Effector memory CD8-positive, alpha-beta T cell (primary cell): ENCODE data around the gene RSAD1.
"Not testable (repeated sequence)": the region's sequence is repeated elsewhere in the genome, so short reads cannot be mapped to it uniquely, and the experiment has no call there.

Source experiments
- ATAC-seq: fragments of 150-1000 bp; cut with Tn5 transposase; replicated peaks from 2 replicates; pipeline ENCODE4 v1.10.0; 2021; ENCODE audit warnings: mild to moderate bottlenecking, moderate library complexity
- DNase-seq, 3 experiments: peaks; one replicate each; pipeline ENCODE4 v3.0.0; 2021
- H3K27ac Mint-ChIP-seq, 2 donors: one replicate each; pipeline ENCODE4 v1.8.0; 2022; ENCODE audit warnings: mild to moderate bottlenecking in 2 of 2, mixed read lengths in 2 of 2, moderate library complexity in 2 of 2
- H3K27me3 Mint-ChIP-seq, 2 donors: one replicate each; pipeline ENCODE4 v1.8.0; 2022; ENCODE audit warnings: mixed read lengths in 2 of 2
- H3K36me3 Mint-ChIP-seq: one replicate; pipeline ENCODE4 v1.8.0; 2022; ENCODE audit warnings: mild to moderate bottlenecking, moderate library complexity, mixed read lengths; ENCODE audit not compliant: insufficient read depth
- H3K4me1 Mint-ChIP-seq, 2 donors: one replicate each; pipeline ENCODE4 v1.8.0; 2022; ENCODE audit warnings: low read depth in 2 of 2, mixed read lengths in 2 of 2
- H3K4me3 Mint-ChIP-seq, 2 donors: one replicate each; pipeline ENCODE4 v1.8.0; 2022; ENCODE audit warnings: mild to moderate bottlenecking in 2 of 2, mixed read lengths in 2 of 2, moderate library complexity in 2 of 2
- H3K9me3 Mint-ChIP-seq, 2 donors: one replicate each; pipeline ENCODE4 v1.8.0; 2022; ENCODE audit warnings: mixed read lengths in 2 of 2

The RSAD1 gene

GRCh38 chr17:50472286-50472685 lies 6.4 kb upstream of the RSAD1 start:
- Mint-ChIP-seq H3K27ac (no peak overlapping the region), H3K27me3 (peaks cover 12 to 14% of the 10 kb centered on the region in 2 donors), H3K36me3 (peaks cover 2% of the 10 kb centered on the region), H3K4me3 (no peak overlapping the region), H3K9me3 (no peaks in the 10 kb centered on the region), H3K4me1 (peaks cover 5 to 13% of the 10 kb centered on the region in 2 donors)
- ATAC-seq (no peak), DNase-seq (no peak)

GRCh38 chr17:50472761-50473161 lies 5.9 kb upstream of the RSAD1 start:
- not testable (repeated sequence) for H3K4me3 Mint-ChIP-seq, ATAC-seq, H3K36me3 Mint-ChIP-seq, H3K9me3 Mint-ChIP-seq, DNase-seq, H3K4me1 Mint-ChIP-seq, H3K27me3 Mint-ChIP-seq, H3K27ac Mint-ChIP-seq

- peaks cover 6 to 9% of the 10 kb centered on the region in 2 donors for H3K4me1 Mint-ChIP-seq
- H3K4me3 Mint-ChIP-seq: no peak overlapping the region
- ATAC-seq: no peak
- H3K27ac Mint-ChIP-seq: no peak overlapping the region
- no peaks in the 10 kb centered on the region for H3K9me3 Mint-ChIP-seq
- H3K36me3 Mint-ChIP-seq: peaks cover 2% of the 10 kb centered on the region
- no peak for DNase-seq
- H3K27me3 Mint-ChIP-seq: no peaks in the 10 kb centered on the region
Observed at GRCh38 chr17:50473901-50474300, 4.8 kb upstream of the RSAD1 start.

GRCh38 chr17:50474523-50474922 lies 4.1 kb upstream of the RSAD1 start:
- no peak for DNase-seq
- H3K4me1 Mint-ChIP-seq: peaks cover 8 to 10% of the 10 kb centered on the region in 2 donors
- peaks cover 2% of the 10 kb centered on the region for H3K36me3 Mint-ChIP-seq

GRCh38 chr17:50475362-50475761 lies 3.3 kb upstream of the RSAD1 start:
- DNase-seq (no peak), ATAC-seq (no peak)
- Mint-ChIP-seq H3K9me3 (no peaks in the 10 kb centered on the region), H3K27ac (peak overlapping the region in 1 of 2 donors; percentile 1), H3K4me3 (no peak overlapping the region), H3K27me3 (no peaks in the 10 kb centered on the region), H3K36me3 (peaks cover 6% of the 10 kb centered on the region), H3K4me1 (peaks cover 14 to 19% of the 10 kb centered on the region in 2 donors)

More at GRCh38 chr17:50474523-50474922, 4.1 kb upstream of the RSAD1 start:
- no peak for ATAC-seq
- H3K9me3 Mint-ChIP-seq: no peaks in the 10 kb centered on the region
- H3K27ac Mint-ChIP-seq: no peak overlapping the region
- no peak overlapping the region for H3K4me3 Mint-ChIP-seq
- H3K27me3 Mint-ChIP-seq: no peaks in the 10 kb centered on the region

GRCh38 chr17:50475775-50476544 lies 2.7 kb upstream of the RSAD1 start:
- not testable (repeated sequence) for H3K27me3 Mint-ChIP-seq, H3K9me3 Mint-ChIP-seq, ATAC-seq, DNase-seq, H3K36me3 Mint-ChIP-seq, H3K4me3 Mint-ChIP-seq
- Mint-ChIP-seq H3K4me1 (peaks cover 15 to 23% of the 10 kb centered on the region in 2 donors), H3K27ac (peak overlapping the region in 1 of 2 donors; percentile 1)

- no peak for ATAC-seq
- Mint-ChIP-seq H3K27me3 (no peaks in the 10 kb centered on the region), H3K27ac (no peak overlapping the region), H3K4me1 (peaks cover 15 to 23% of the 10 kb centered on the region in 2 donors), H3K36me3 (peaks cover 7% of the 10 kb centered on the region), H3K4me3 (no peak overlapping the region), H3K9me3 (no peaks in the 10 kb centered on the region)
- DNase-seq: no peak
Observed at GRCh38 chr17:50476545-50477315, 1.9 kb upstream of the RSAD1 start.

GRCh38 chr17:50477976-50478375 lies 684 bp upstream of the RSAD1 start:
- H3K36me3 Mint-ChIP-seq: peaks cover 14% of the 10 kb centered on the region
- ATAC-seq (no peak), DNase-seq (no peak)
- H3K4me1 Mint-ChIP-seq: peaks cover 22 to 30% of the 10 kb centered on the region in 2 donors
- H3K4me3 Mint-ChIP-seq: peak overlapping the region; percentile 80 to 82
- no peaks in the 10 kb centered on the region for H3K27me3 Mint-ChIP-seq
- peak overlapping the region; percentile 93 to 99 for H3K27ac Mint-ChIP-seq
- no peaks in the 10 kb centered on the region for H3K9me3 Mint-ChIP-seq

- ATAC-seq (peak; percentile 56), DNase-seq (peak; percentile 50 to 58 (median 53))
- H3K27me3 Mint-ChIP-seq: no peaks in the 10 kb centered on the region
- H3K4me3 Mint-ChIP-seq: peak overlapping the region; percentile 80 to 82
- peaks cover 22 to 30% of the 10 kb centered on the region in 2 donors for H3K4me1 Mint-ChIP-seq
- no peaks in the 10 kb centered on the region for H3K9me3 Mint-ChIP-seq
- H3K27ac Mint-ChIP-seq: peak overlapping the region; percentile 83 to 99
- peaks cover 27% of the 10 kb centered on the region for H3K36me3 Mint-ChIP-seq
Observed at GRCh38 chr17:50479522-50480141, 972 bp downstream of the RSAD1 start.

GRCh38 chr17:50480142-50480764 lies 1.6 kb downstream of the RSAD1 start:
- ATAC-seq (no peak), DNase-seq (no peak)
- peaks cover 22 to 30% of the 10 kb centered on the region in 2 donors for H3K4me1 Mint-ChIP-seq
- no peaks in the 10 kb centered on the region for H3K9me3 Mint-ChIP-seq
- peaks cover 30% of the 10 kb centered on the region for H3K36me3 Mint-ChIP-seq
- H3K4me3 Mint-ChIP-seq: peak overlapping the region; percentile 80 to 82
- H3K27me3 Mint-ChIP-seq: no peaks in the 10 kb centered on the region
- H3K27ac Mint-ChIP-seq: peak overlapping the region in 1 of 2 donors; percentile 99

GRCh38 chr17:50480854-50481490 lies 2.3 kb downstream of the RSAD1 start:
- Mint-ChIP-seq H3K9me3 (no peaks in the 10 kb centered on the region), H3K4me3 (no peak overlapping the region), H3K4me1 (peaks cover 22 to 30% of the 10 kb centered on the region in 2 donors), H3K36me3 (peaks cover 34% of the 10 kb centered on the region), H3K27me3 (no peaks in the 10 kb centered on the region), H3K27ac (no peak overlapping the region)
- ATAC-seq: no peak
- no peak for DNase-seq

- DNase-seq: no peak
- ATAC-seq: no peak
- H3K9me3 Mint-ChIP-seq: no peaks in the 10 kb centered on the region
- H3K4me1 Mint-ChIP-seq: peaks cover 22 to 30% of the 10 kb centered on the region in 2 donors
- H3K36me3 Mint-ChIP-seq: peaks cover 34% of the 10 kb centered on the region
- H3K27ac Mint-ChIP-seq: peak overlapping the region in 1 of 2 donors; percentile 80
- no peak overlapping the region for H3K4me3 Mint-ChIP-seq
- no peaks in the 10 kb centered on the region for H3K27me3 Mint-ChIP-seq
Observed at GRCh38 chr17:50481648-50482047, 3.0 kb downstream of the RSAD1 start.

GRCh38 chr17:50482110-50482509 lies 3.5 kb downstream of the RSAD1 start:
- no peak overlapping the region for H3K4me3 Mint-ChIP-seq
- H3K27me3 Mint-ChIP-seq: no peaks in the 10 kb centered on the region
- peaks cover 34% of the 10 kb centered on the region for H3K36me3 Mint-ChIP-seq
- peak overlapping the region in 1 of 2 donors; percentile 80 for H3K27ac Mint-ChIP-seq
- DNase-seq (no peak), ATAC-seq (no peak)
- peaks cover 22 to 30% of the 10 kb centered on the region in 2 donors for H3K4me1 Mint-ChIP-seq
- no peaks in the 10 kb centered on the region for H3K9me3 Mint-ChIP-seq
